H1 (cell line): Measurements from ENCODE around the gene HOXD4. TPM values are rescaled to one million over a fixed set of nuclear protein-coding genes. Genes with fewer than 3 reads are reported as not detected.

Experiments
- CTCF ChIA-PET: fragments of 300-600 bp; sonication (Branson Sonifier 250); formaldehyde crosslinking; loops from one replicate; lab custom pipeline; 2021; ENCODE audit not compliant: partially characterized antibody; lab: Charles Lee
- POLR2A ChIA-PET: fragments of 300-600 bp; sonication (Branson Sonifier 250); formaldehyde crosslinking; loops from one replicate; lab custom pipeline; 2021; ENCODE audit warnings: inconsistent platforms; ENCODE audit not compliant: partially characterized antibody; lab: Charles Lee
- DNase-seq, 2 experiments: peaks; one replicate each; pipeline versions ENCODE4 v3.0.0 to v3.0.0-alpha.2; 2010 to 2022; ENCODE audit warnings: low spot score in 2 of 2, low read depth in 1 of 2, mixed read lengths in 1 of 2
- FAIRE-seq: peaks from 2 replicates; lab custom pipeline; 2011; peaks lifted over from hg19 to GRCh38; lab: Jason Lieb, UNC
- H2AFZ ChIP-seq: 2 replicates; pipeline ENCODE4 v1.8.1; 2012; ENCODE audit warnings: low read length, inconsistent platforms
- H2AK5ac ChIP-seq: 2 replicates; pipeline ENCODE4 v1.6.1; 2013; ENCODE audit warnings: low read depth, low read length
- H2BK120ac ChIP-seq: replicated peaks from 2 replicates; pipeline ENCODE3; 2013; ENCODE audit warnings: low read depth, low read length, inconsistent platforms
- H2BK12ac ChIP-seq: 2 replicates; pipeline ENCODE4 v1.6.1; 2013; ENCODE audit warnings: low read depth, low read length
- H2BK15ac ChIP-seq: 2 replicates; pipeline ENCODE4 v1.6.1; 2013; ENCODE audit warnings: low read length
- H2BK20ac ChIP-seq: 2 replicates; pipeline ENCODE4 v1.6.1; 2013; ENCODE audit warnings: low read length
- H2BK5ac ChIP-seq: 2 replicates; pipeline ENCODE4 v1.6.1; 2013; ENCODE audit warnings: low read depth, low read length
- H3K14ac ChIP-seq: 2 replicates; pipeline ENCODE4 v1.6.1; 2013; ENCODE audit warnings: inconsistent platforms; ENCODE audit not compliant: insufficient read length
- H3K18ac ChIP-seq: 2 replicates; pipeline ENCODE4 v1.6.1; 2013; ENCODE audit warnings: low read length; ENCODE audit errors: extremely low read depth
- H3K23ac ChIP-seq: 2 replicates; pipeline ENCODE4 v1.6.1; 2013; ENCODE audit warnings: inconsistent platforms; ENCODE audit not compliant: insufficient read length
- H3K23me2 ChIP-seq: 2 replicates; pipeline ENCODE4 v1.6.1; 2013; ENCODE audit warnings: low read depth, low read length
- H3K27ac ChIP-seq: 2 replicates; pipeline ENCODE4 v1.6.1; 2011; ENCODE audit warnings: low read depth, low read length, inconsistent platforms
- H3K27me3 ChIP-seq, 4 experiments: replicated peaks in 1 of 4; 1 replicate in 1 of 4; 2 replicates in 3 of 4; pipeline versions ENCODE4 v1.6.1 to v1.8.1; 2011 to 2013; ENCODE audit warnings: low read length in 3 of 4, mild to moderate bottlenecking in 3 of 4, inconsistent platforms in 2 of 4, mixed read lengths in 2 of 4, moderate library complexity in 1 of 4; ENCODE audit not compliant: control insufficient read depth in 3 of 4, insufficient read depth in 3 of 4; ENCODE audit errors: extremely low read depth in 1 of 4
- H3K36me3 ChIP-seq, 4 experiments: 2 replicates each; pipeline versions ENCODE4 v1.6.1 to v1.8.1; 2011 to 2013; ENCODE audit warnings: mild to moderate bottlenecking in 4 of 4, low read length in 3 of 4, moderate library complexity in 2 of 4, control low read depth in 1 of 4, inconsistent platforms in 1 of 4; ENCODE audit not compliant: insufficient read depth in 4 of 4, control insufficient read depth in 2 of 4
- H3K4ac ChIP-seq: replicated peaks from 2 replicates; pipeline ENCODE3; 2013; ENCODE audit warnings: low read length, low read depth, mixed read lengths, inconsistent platforms; ENCODE audit not compliant: insufficient read length
- H3K4me1 ChIP-seq, 4 experiments: replicated peaks in 1 of 4; 1 replicate in 1 of 4; 2 replicates in 3 of 4; pipeline versions ENCODE4 v1.6.1 to v1.8.1; 2011 to 2013; ENCODE audit warnings: low read length in 3 of 4, inconsistent platforms in 2 of 4, mixed read lengths in 1 of 4; ENCODE audit not compliant: insufficient read depth in 4 of 4, control insufficient read depth in 3 of 4
- H3K4me2 ChIP-seq, 2 experiments: 2 replicates each; pipeline versions ENCODE4 v1.6.1 to v1.8.1; 2011 to 2013; ENCODE audit warnings: low read depth in 2 of 2, low read length in 2 of 2, control low read depth in 1 of 2, inconsistent platforms in 1 of 2, mild to moderate bottlenecking in 1 of 2; ENCODE audit not compliant: insufficient read depth in 1 of 2
- H3K4me3 ChIP-seq, 4 experiments: fragments of 200-600, 300-600 bp in 1 of 4; sonication (generic), shearing (Covaris generic), sonication (Bioruptor Twin) in 1 of 4; 2 replicates each; pipeline versions ENCODE4 v1.5.1 to v1.8.1; 2011 to 2016; ENCODE audit warnings: low read length in 4 of 4, low read depth in 3 of 4, control low read depth in 2 of 4, inconsistent platforms in 2 of 4, mild to moderate bottlenecking in 2 of 4, mixed read lengths in 1 of 4, moderate library complexity in 1 of 4; ENCODE audit not compliant: insufficient read depth in 2 of 4; ENCODE audit errors: extremely low read depth in 1 of 4
- H3K56ac ChIP-seq: replicated peaks from 2 replicates; pipeline ENCODE3; 2013; ENCODE audit warnings: low read depth, mild to moderate bottlenecking, mixed read lengths, low read length, inconsistent platforms; ENCODE audit not compliant: insufficient read length
- H3K79me1 ChIP-seq: 2 replicates; pipeline ENCODE4 v1.6.1; 2013; ENCODE audit warnings: low read depth, low read length, control low read depth
- H3K79me2 ChIP-seq, 2 experiments: 2 replicates each; pipeline versions ENCODE4 v1.6.1 to v1.8.1; 2012 to 2013; ENCODE audit warnings: low read length in 2 of 2, mild to moderate bottlenecking in 2 of 2, inconsistent platforms in 1 of 2; ENCODE audit not compliant: insufficient read depth in 2 of 2, control insufficient read depth in 1 of 2
- H3K9ac ChIP-seq, 4 experiments: replicated peaks in 1 of 4; 1 replicate in 1 of 4; 2 replicates in 3 of 4; pipeline versions ENCODE4 v1.6.1 to v1.8.1; 2011 to 2013; ENCODE audit warnings: low read depth in 3 of 4, low read length in 3 of 4, control low read depth in 2 of 4, mild to moderate bottlenecking in 2 of 4, moderate library complexity in 2 of 4, inconsistent platforms in 1 of 4; ENCODE audit errors: extremely low read depth in 1 of 4
- H3K9me3 ChIP-seq, 2 experiments: 2 replicates each; pipeline versions ENCODE4 v1.6.1 to v1.8.1; 2012 to 2013; ENCODE audit warnings: mild to moderate bottlenecking in 2 of 2, moderate library complexity in 2 of 2, control low read depth in 1 of 2, inconsistent platforms in 1 of 2, low read depth in 1 of 2, low read length in 1 of 2, mixed read lengths in 1 of 2; ENCODE audit not compliant: insufficient read depth in 2 of 2
- H4K20me1 ChIP-seq, 2 experiments: replicated peaks in 1 of 2; 2 replicates each; pipeline versions ENCODE3 to v1.8.1; 2011 to 2013; ENCODE audit warnings: inconsistent platforms in 2 of 2, low read length in 2 of 2, mild to moderate bottlenecking in 1 of 2; ENCODE audit not compliant: insufficient read depth in 2 of 2, control insufficient read depth in 1 of 2
- H4K5ac ChIP-seq: 2 replicates; pipeline ENCODE4 v1.6.1; 2013; ENCODE audit warnings: low read length, low read depth, mixed read lengths, inconsistent platforms; ENCODE audit not compliant: insufficient read length
- H4K8ac ChIP-seq: 2 replicates; pipeline ENCODE4 v1.8.0; 2013; ENCODE audit warnings: mild to moderate bottlenecking, moderate library complexity, low read length, inconsistent platforms; ENCODE audit not compliant: insufficient read depth; ENCODE audit errors: extremely low read depth
- H4K91ac ChIP-seq: replicated peaks from 2 replicates; pipeline ENCODE3; 2013; ENCODE audit warnings: low read length, mixed read lengths, inconsistent platforms; ENCODE audit not compliant: insufficient read length
- BRCA1 ChIP-seq: IDR thresholded peaks from 2 replicates; pipeline ENCODE4 v1.6.1; 2012; ENCODE audit warnings: low read depth, low read length, improper control_type of control experiment
- FOSL1 ChIP-seq: IDR thresholded peaks from 2 replicates; pipeline ENCODE4 v1.6.1; 2011; ENCODE audit warnings: mild to moderate bottlenecking, low read depth, low read length, moderate library complexity; ENCODE audit not compliant: insufficient read depth
- JUN ChIP-seq: IDR thresholded peaks from 2 replicates; pipeline ENCODE4 v1.6.1; 2011; ENCODE audit warnings: low read depth, mild to moderate bottlenecking, improper control_type of control experiment, low read length
- NANOG ChIP-seq: IDR thresholded peaks from 2 replicates; pipeline ENCODE4 v1.6.1; 2011; ENCODE audit warnings: low read length, low read depth, mild to moderate bottlenecking, inconsistent platforms; ENCODE audit not compliant: insufficient read depth, poor library complexity, severe bottlenecking
- POLR2A ChIP-seq, 2 experiments: IDR thresholded peaks; 1 replicate in 1 of 2; 2 replicates in 1 of 2; pipeline ENCODE4 v1.6.1; 2011; ENCODE audit warnings: low read depth in 2 of 2, low read length in 2 of 2, mild to moderate bottlenecking in 2 of 2; ENCODE audit errors: control extremely low read depth in 1 of 2
- POU5F1 ChIP-seq: IDR thresholded peaks from 2 replicates; pipeline ENCODE4 v1.6.1; 2011; ENCODE audit warnings: low read depth, mild to moderate bottlenecking, low read length, moderate library complexity
- RBBP5 ChIP-seq: IDR thresholded peaks from 2 replicates; pipeline ENCODE4 v1.7.1; 2012; ENCODE audit warnings: low read depth, mild to moderate bottlenecking, inconsistent platforms, low read length, moderate library complexity, borderline replicate concordance
- SIN3A ChIP-seq, 2 experiments: IDR thresholded peaks in 1 of 2; conservative IDR thresholded peaks in 1 of 2; 2 replicates each; pipeline ENCODE4 v1.6.1; 2011 to 2012; ENCODE audit warnings: low read length in 2 of 2, improper control_type of control experiment in 1 of 2, low read depth in 1 of 2, mild to moderate bottlenecking in 1 of 2
- SRF ChIP-seq: IDR thresholded peaks from 2 replicates; pipeline ENCODE4 v1.6.1; 2011; ENCODE audit warnings: mild to moderate bottlenecking, low read depth, low read length, moderate library complexity
- TAF7 ChIP-seq: optimal IDR thresholded peaks from 2 replicates; pipeline ENCODE3; 2011; ENCODE audit warnings: low read depth, mild to moderate bottlenecking, inconsistent platforms, low read length, moderate library complexity, borderline replicate concordance
- WGBS, 2 experiments: shearing (Covaris generic) in 1 of 2; methylation state at CpG; one replicate each; pipeline versions ENCODE4 v1.1.6 to v1.1.7; 2013 to 2015; ENCODE audit warnings: low lambda C conversion rate in 2 of 2, mixed read lengths in 2 of 2, inconsistent platforms in 1 of 2, low coverage in 1 of 2, missing lambda C conversion rate in 1 of 2; ENCODE audit not compliant: insufficient replicate concordance in 2 of 2, insufficient coverage in 1 of 2, insufficient read length in 1 of 2; ENCODE audit errors: extremely low coverage in 1 of 2, missing lambda C conversion rate in 1 of 2; 5-methylcytosine and 5-hydroxymethylcytosine counted together
- polyA plus RNA-seq, 7 experiments: library from polyadenylated mRNA; depleted of rRNA in 3 of 7; stranded (reverse) in 5 of 7; unstranded in 2 of 7; fragments of >200 nt in 5 of 7; fragments of 200-250 nt in 2 of 7; gene quantifications; 1 replicate in 5 of 7; 2 replicates in 1 of 7; 4 replicates in 1 of 7; pipeline versions ENCODE4 v1.2.1 to v1.2.3, GENCODE V29; 2011 to 2013; ENCODE audit warnings: missing spikeins in 2 of 7, mixed read lengths in 2 of 7
- total RNA-seq: library from RNA; stranded (reverse); fragmentation: NEBNext Ultra II Directional; extraction: Animal tissue kit (Norgen Biotek cat#: 25700); gene quantifications from 2 replicates; pipeline ENCODE4 v1.2.1, GENCODE V29; 2021
- TF ChIP-seq, protein P1 (sequence below): IDR thresholded peaks from 2 replicates; pipeline ENCODE4 v1.6.1; 2012; ENCODE audit warnings: inconsistent platforms
- TF ChIP-seq, protein P2 (sequence below): IDR thresholded peaks from 2 replicates; pipeline ENCODE4 v1.6.1; 2012; ENCODE audit warnings: low read length, inconsistent platforms

HOXD4 gene
- total and polyA plus RNA-seq, 2 of the 8 experiments (the other 6 are each of a cell fraction or from before 2014, with no cell fraction given): not detected

DNA sequence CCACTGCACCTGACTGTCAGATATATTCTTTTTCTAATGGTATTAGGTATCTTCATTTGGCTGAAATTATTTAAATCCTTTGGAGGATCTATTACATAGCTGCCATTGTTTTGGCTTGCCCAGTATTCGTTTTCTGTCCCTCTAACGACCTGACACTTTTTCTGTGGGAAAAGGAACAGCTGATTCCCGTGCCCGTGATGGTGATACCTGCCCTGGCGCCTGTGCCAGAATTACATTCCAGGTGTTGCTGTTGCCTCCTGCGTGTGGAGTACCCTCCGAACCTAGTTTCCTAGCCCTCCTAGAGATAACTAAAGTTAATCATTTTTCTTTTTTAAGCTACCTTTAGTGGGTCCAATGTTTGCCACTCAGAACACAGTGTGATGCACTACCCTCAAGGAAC is 51.1 kb downstream of the HOXD4 start:
- no peak overlapping the region for H3K27ac ChIP-seq
- no peak overlapping the region for H2BK20ac ChIP-seq
- H3K79me2 ChIP-seq: no peaks in the 10 kb centered on the region
- FAIRE-seq (no peak), DNase-seq (no peak)
- no peak overlapping the region for H2BK5ac ChIP-seq
- H4K91ac ChIP-seq: no peak overlapping the region
- H3K9me3 ChIP-seq: no peaks in the 10 kb centered on the region
- ChIA-PET CTCF (interaction anchor here (1.0 to 1.4 kb wide), 3 partner anchors 27 to 252 kb away, joined by 3 to 4 read pairs (median 4); no protein-coding TSS in a partner anchor), POLR2A (no interaction called here)
- no peaks in the 10 kb centered on the region for H3K4me1 ChIP-seq
- WGBS, 2 experiments: 86% methylated on average over 7 of the region's 7 CpGs; no CpG with 5 or more reads in 1 of the 2 experiments
- no peak overlapping the region for H2AK5ac ChIP-seq
- no peak overlapping the region for H2BK12ac ChIP-seq
- H4K20me1 ChIP-seq: no peaks in the 10 kb centered on the region
- H3K23me2 ChIP-seq: no peaks in the 10 kb centered on the region
- no peak overlapping the region for H3K14ac ChIP-seq
- no peaks in the 10 kb centered on the region for H3K36me3 ChIP-seq
- H3K27me3 ChIP-seq: peaks cover 0 to 3% (median 0%) of the 10 kb centered on the region in 4 experiments; a peak in 1 of 7 replicates
- H3K23ac ChIP-seq: no peak overlapping the region
- no peak overlapping the region for H3K4me2 ChIP-seq
- H2BK15ac ChIP-seq: no peak overlapping the region
- H4K5ac ChIP-seq: no peak overlapping the region
- no peak overlapping the region for H4K8ac ChIP-seq
- no peak overlapping the region for H2AFZ ChIP-seq
- H3K79me1 ChIP-seq: no peaks in the 10 kb centered on the region
- H3K9ac ChIP-seq: no peak overlapping the region
- no peak overlapping the region for H3K4ac ChIP-seq
- no peak overlapping the region for H3K4me3 ChIP-seq
- H3K56ac ChIP-seq: no peak overlapping the region
- no peak overlapping the region for H3K18ac ChIP-seq
- no peak overlapping the region for H2BK120ac ChIP-seq
- TF ChIP-seq TAF7 (no peak), SRF (no peak), POLR2A (IDR thresholded peaks at IDR 0.05; ENCODE audit: control extremely low read depth in 1 of 2, low read depth in 2 of 2, low read length in 2 of 2) (no peak), SIN3A (conservative IDR thresholded peaks at IDR 0.05 in 1 of 2, IDR thresholded peaks at IDR 0.05 in 1 of 2; ENCODE audit: low read depth in 1 of 2, low read length in 2 of 2) (no peak), JUN (no peak), POU5F1 (no peak), BRCA1 (no peak), NANOG (no peak), RBBP5 (no peak), FOSL1 (no peak)
- TF ChIP-seq, protein P1, sequence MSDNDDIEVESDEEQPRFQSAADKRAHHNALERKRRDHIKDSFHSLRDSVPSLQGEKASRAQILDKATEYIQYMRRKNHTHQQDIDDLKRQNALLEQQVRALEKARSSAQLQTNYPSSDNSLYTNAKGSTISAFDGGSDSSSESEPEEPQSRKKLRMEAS: no peak
- TF ChIP-seq, protein P2, sequence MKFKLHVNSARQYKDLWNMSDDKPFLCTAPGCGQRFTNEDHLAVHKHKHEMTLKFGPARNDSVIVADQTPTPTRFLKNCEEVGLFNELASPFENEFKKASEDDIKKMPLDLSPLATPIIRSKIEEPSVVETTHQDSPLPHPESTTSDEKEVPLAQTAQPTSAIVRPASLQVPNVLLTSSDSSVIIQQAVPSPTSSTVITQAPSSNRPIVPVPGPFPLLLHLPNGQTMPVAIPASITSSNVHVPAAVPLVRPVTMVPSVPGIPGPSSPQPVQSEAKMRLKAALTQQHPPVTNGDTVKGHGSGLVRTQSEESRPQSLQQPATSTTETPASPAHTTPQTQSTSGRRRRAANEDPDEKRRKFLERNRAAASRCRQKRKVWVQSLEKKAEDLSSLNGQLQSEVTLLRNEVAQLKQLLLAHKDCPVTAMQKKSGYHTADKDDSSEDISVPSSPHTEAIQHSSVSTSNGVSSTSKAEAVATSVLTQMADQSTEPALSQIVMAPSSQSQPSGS: no peak
